ENCODE measurements around the gene MIS18A.

DNA sequence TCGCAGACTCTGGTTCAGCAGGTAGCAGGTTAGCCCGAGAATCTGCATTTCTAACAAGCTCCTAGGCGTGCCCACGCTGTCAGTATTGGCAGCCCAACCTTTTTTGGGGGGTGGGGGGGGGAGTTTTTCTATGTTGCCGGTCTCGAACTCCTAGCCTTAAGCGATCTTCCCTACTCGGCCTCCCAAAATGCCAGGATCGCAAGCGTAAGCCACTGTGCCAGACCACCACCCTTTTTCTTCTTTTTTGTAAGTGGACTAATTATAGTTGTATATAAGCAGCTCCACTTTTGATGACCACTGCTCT, 480 bp upstream of the MIS18A start:
- TF ChIP-seq OVOL2 (CRISPR knock-in tag; IDR thresholded peaks at IDR 0.05; ENCODE audit: borderline replicate concordance) = no peak
- TF ChIP-seq, protein P1, sequence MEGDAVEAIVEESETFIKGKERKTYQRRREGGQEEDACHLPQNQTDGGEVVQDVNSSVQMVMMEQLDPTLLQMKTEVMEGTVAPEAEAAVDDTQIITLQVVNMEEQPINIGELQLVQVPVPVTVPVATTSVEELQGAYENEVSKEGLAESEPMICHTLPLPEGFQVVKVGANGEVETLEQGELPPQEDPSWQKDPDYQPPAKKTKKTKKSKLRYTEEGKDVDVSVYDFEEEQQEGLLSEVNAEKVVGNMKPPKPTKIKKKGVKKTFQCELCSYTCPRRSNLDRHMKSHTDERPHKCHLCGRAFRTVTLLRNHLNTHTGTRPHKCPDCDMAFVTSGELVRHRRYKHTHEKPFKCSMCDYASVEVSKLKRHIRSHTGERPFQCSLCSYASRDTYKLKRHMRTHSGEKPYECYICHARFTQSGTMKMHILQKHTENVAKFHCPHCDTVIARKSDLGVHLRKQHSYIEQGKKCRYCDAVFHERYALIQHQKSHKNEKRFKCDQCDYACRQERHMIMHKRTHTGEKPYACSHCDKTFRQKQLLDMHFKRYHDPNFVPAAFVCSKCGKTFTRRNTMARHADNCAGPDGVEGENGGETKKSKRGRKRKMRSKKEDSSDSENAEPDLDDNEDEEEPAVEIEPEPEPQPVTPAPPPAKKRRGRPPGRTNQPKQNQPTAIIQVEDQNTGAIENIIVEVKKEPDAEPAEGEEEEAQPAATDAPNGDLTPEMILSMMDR (IDR thresholded peaks at IDR 0.05) = no peak
- TF ChIP-seq, protein P2, sequence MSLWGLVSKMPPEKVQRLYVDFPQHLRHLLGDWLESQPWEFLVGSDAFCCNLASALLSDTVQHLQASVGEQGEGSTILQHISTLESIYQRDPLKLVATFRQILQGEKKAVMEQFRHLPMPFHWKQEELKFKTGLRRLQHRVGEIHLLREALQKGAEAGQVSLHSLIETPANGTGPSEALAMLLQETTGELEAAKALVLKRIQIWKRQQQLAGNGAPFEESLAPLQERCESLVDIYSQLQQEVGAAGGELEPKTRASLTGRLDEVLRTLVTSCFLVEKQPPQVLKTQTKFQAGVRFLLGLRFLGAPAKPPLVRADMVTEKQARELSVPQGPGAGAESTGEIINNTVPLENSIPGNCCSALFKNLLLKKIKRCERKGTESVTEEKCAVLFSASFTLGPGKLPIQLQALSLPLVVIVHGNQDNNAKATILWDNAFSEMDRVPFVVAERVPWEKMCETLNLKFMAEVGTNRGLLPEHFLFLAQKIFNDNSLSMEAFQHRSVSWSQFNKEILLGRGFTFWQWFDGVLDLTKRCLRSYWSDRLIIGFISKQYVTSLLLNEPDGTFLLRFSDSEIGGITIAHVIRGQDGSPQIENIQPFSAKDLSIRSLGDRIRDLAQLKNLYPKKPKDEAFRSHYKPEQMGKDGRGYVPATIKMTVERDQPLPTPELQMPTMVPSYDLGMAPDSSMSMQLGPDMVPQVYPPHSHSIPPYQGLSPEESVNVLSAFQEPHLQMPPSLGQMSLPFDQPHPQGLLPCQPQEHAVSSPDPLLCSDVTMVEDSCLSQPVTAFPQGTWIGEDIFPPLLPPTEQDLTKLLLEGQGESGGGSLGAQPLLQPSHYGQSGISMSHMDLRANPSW (CRISPR knock-in tag; conservative IDR thresholded peaks at IDR 0.05; ENCODE audit: low read depth) = no peak
- TF ChIP-seq ZNF416 (CRISPR knock-in tag; IDR thresholded peaks at IDR 0.05) = no peak
- TF ChIP-seq FOXP1 (CRISPR knock-in tag; IDR thresholded peaks at IDR 0.05; ENCODE audit: borderline replicate concordance) = no peak
- no peak for TF ChIP-seq ETV6 (CRISPR knock-in tag; IDR thresholded peaks at IDR 0.05)
- no peak for TF ChIP-seq JUN (CRISPR knock-in tag; IDR thresholded peaks at IDR 0.05)
- TF ChIP-seq CREM (CRISPR knock-in tag; IDR thresholded peaks at IDR 0.05) = no peak
- TF ChIP-seq, protein P3, sequence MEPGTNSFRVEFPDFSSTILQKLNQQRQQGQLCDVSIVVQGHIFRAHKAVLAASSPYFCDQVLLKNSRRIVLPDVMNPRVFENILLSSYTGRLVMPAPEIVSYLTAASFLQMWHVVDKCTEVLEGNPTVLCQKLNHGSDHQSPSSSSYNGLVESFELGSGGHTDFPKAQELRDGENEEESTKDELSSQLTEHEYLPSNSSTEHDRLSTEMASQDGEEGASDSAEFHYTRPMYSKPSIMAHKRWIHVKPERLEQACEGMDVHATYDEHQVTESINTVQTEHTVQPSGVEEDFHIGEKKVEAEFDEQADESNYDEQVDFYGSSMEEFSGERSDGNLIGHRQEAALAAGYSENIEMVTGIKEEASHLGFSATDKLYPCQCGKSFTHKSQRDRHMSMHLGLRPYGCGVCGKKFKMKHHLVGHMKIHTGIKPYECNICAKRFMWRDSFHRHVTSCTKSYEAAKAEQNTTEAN (CRISPR knock-in tag; IDR thresholded peaks at IDR 0.05) = no peak
- TF ChIP-seq ZNF138 (CRISPR knock-in tag; conservative IDR thresholded peaks at IDR 0.05) = no peak

All from WTC11 (cell line).